ENCODE results near the gene YPEL2.

Gene YPEL2

DNA sequence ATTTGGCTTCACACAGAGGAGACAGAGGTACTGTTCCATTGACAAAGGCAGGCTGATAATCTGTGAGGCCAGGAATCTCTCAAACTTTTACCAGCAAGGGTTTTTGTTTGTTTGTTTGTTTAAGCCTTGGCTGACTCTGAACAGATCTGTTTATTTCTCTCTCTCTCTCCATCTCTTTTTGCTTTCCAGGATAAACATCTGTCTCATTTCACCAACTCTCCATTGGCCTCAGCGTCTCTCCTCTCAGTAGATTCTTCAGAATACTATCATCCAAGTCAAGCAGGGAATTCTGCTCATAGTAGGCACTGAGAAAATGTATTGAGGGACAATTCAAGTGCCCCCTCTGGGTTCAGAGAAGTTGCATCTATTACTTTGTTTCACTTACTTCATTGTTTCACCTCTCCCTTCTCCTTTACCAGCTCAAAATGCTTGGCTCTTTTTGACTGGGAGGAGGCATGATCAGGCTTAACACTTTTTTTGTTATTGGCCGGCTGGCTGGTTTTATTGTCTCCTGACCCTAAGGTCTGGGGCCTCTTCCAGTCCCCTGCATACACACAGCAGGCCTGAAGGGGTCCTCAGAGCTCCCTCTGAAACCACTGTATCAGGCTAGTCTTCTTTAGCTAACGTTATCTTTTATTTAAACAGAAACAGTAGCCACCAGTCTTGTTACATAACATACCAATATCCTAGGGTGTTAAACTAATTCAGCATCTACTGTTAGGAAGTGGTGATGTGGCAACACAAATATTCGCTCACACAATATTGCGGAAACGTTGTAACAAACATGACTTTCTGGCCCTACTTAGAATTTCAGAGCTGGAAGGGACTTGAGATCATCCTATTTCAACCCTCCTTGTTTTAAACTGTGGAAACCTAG is 2.0 kb upstream of the YPEL2 start (continued):
- TF ChIP-seq ZBTB44 (tag by site-specific recombination; IDR thresholded peaks at IDR 0.05): no peak
- TF ChIP-seq ZNF10 (tag by site-specific recombination; IDR thresholded peaks at IDR 0.05): no peak
- TF ChIP-seq ZNF843 (tag by site-specific recombination; IDR thresholded peaks at IDR 0.05): no peak
- no peak for TF ChIP-seq ZNF645 (tag by site-specific recombination; IDR thresholded peaks at IDR 0.05)
- no peak for TF ChIP-seq ZNF391 (tag by site-specific recombination; IDR thresholded peaks at IDR 0.05; ENCODE audit: borderline replicate concordance, low read depth)
- TF ChIP-seq YY1 (tag by site-specific recombination; IDR thresholded peaks at IDR 0.05): no peak
- no peak for TF ChIP-seq KLF1 (tag by site-specific recombination; IDR thresholded peaks at IDR 0.05)
- no peak for TF ChIP-seq ZNF140 (tag by site-specific recombination; IDR thresholded peaks at IDR 0.05)
- TF ChIP-seq PRDM10 (tag by site-specific recombination; IDR thresholded peaks at IDR 0.05): no peak
- no peak for TF ChIP-seq ZNF521 (tag by site-specific recombination; IDR thresholded peaks at IDR 0.05)
- TF ChIP-seq, protein P1, sequence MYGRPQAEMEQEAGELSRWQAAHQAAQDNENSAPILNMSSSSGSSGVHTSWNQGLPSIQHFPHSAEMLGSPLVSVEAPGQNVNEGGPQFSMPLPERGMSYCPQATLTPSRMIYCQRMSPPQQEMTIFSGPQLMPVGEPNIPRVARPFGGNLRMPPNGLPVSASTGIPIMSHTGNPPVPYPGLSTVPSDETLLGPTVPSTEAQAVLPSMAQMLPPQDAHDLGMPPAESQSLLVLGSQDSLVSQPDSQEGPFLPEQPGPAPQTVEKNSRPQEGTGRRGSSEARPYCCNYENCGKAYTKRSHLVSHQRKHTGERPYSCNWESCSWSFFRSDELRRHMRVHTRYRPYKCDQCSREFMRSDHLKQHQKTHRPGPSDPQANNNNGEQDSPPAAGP (tag by site-specific recombination; IDR thresholded peaks at IDR 0.05): no peak
- TF ChIP-seq ZNF654 (tag by site-specific recombination; IDR thresholded peaks at IDR 0.05; ENCODE audit: low read depth): peak; percentile 74
- TF ChIP-seq ZSCAN23 (tag by site-specific recombination; IDR thresholded peaks at IDR 0.05): no peak
- TF ChIP-seq REPIN1 (tag by site-specific recombination; IDR thresholded peaks at IDR 0.05; ENCODE audit: low read depth): 0 out of 2 replicates have a peak, but pooled peaks have one; percentile 7
- no peak for TF ChIP-seq ZNF324 (tag by site-specific recombination; IDR thresholded peaks at IDR 0.05)
- TF ChIP-seq ZBTB48 (tag by site-specific recombination; IDR thresholded peaks at IDR 0.05): peak; percentile 39; the same call in 1 of the 2 replicates
- TF ChIP-seq ZNF621 (tag by site-specific recombination; IDR thresholded peaks at IDR 0.05): no peak
- no peak for TF ChIP-seq ZNF558 (tag by site-specific recombination; IDR thresholded peaks at IDR 0.05)
- no peak for TF ChIP-seq ZNF138 (tag by site-specific recombination; IDR thresholded peaks at IDR 0.05; ENCODE audit: borderline replicate concordance)
- no peak for TF ChIP-seq SP2 (tag by site-specific recombination; IDR thresholded peaks at IDR 0.05)
- TF ChIP-seq ZNF639 (tag by site-specific recombination; IDR thresholded peaks at IDR 0.05): no peak
- no peak for TF ChIP-seq ZNF785 (tag by site-specific recombination; IDR thresholded peaks at IDR 0.05)
- TF ChIP-seq ZNF404 (tag by site-specific recombination; IDR thresholded peaks at IDR 0.05): no peak
- no peak for TF ChIP-seq ZNF580 (tag by site-specific recombination; IDR thresholded peaks at IDR 0.05)
- peak; percentile 50; the same call in 1 of the 2 replicates for TF ChIP-seq ZSCAN30 (tag by site-specific recombination; IDR thresholded peaks at IDR 0.05)
- TF ChIP-seq ZNF701 (tag by site-specific recombination; IDR thresholded peaks at IDR 0.05): no peak
- no peak for TF ChIP-seq ZNF302 (tag by site-specific recombination; IDR thresholded peaks at IDR 0.05; ENCODE audit: low read depth)
- TF ChIP-seq ZNF416 (tag by site-specific recombination; IDR thresholded peaks at IDR 0.05): no peak
- no peak for TF ChIP-seq ZNF362 (tag by site-specific recombination; IDR thresholded peaks at IDR 0.05)
- no peak for TF ChIP-seq ZNF768 (tag by site-specific recombination; IDR thresholded peaks at IDR 0.05)

All from HEK293 (cell line).